COLO829 (cell line): ENCODE data around the gene BDKRB2.
A peak's percentile ranks its signal among the peaks of the same experiment; 100 is the strongest.
"Not testable (repeated sequence)": the region's sequence is repeated elsewhere in the genome, so short reads cannot be mapped to it uniquely, and the experiment has no call there.

Experiments used
- DNase-seq: peaks from one replicate; pipeline ENCODE4 v3.0.0; 2012; ENCODE audit warnings: low spot score

The BDKRB2 gene

DNA sequence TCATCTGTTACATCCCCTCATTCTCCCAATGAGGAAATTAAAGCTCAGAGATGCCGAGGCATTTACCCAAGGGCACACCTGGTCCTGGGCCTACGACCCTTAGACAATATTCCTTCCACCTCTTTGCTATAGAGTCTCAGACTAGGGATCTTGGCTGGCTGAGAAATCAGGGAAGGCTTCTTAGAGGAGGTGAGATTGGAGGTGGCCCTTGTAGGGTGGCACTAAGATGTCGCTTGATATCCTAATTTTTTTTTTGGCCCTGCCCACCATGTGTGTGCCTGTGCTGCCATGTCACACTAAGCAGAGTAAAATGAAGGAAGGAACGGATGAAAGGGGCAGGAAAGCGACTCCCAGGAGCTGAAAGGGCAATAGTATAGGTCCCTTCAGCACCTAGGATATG lies 20.6 kb downstream of the BDKRB2 start:
- DNase-seq, result no peak

DNA sequence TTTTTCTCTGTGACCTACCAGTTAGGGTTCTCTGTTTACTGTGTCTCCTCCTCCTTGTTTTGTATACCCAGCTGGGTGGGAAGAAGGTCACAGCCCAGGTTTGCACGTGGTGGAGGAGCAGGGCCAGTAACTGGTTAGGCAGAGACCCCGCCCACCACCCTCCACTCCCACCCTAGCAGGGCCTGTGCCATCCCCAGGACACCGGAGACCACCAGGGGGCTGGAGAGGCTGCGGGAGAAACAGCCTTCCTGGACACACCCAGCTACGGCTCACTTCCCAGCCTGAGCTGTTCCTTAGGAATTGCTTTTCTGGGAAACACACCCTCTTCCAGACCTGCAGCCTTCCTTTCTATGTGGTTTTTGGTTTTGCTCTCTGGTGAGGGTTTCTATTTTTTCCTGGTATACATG lies 21.1 kb downstream of the BDKRB2 start:
- DNase-seq, result no peak

DNA sequence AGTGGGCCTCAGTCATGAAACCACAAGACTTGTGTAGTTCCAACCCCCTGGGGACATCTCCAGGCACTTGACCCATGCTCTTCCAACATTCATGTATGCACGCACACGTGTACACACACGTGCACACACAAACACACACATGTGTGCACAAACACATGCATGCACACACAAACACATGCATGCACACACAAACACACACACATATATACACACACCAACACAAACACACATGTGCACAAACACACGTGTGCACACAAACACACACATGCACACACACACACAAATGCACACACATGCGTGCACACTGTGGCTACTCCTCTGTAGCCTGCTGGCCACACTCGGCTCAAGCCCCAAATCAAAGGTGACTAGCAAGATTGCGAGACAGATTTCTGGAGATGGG lies 22.8 kb downstream of the BDKRB2 start:
- DNase-seq, result no peak

DNA sequence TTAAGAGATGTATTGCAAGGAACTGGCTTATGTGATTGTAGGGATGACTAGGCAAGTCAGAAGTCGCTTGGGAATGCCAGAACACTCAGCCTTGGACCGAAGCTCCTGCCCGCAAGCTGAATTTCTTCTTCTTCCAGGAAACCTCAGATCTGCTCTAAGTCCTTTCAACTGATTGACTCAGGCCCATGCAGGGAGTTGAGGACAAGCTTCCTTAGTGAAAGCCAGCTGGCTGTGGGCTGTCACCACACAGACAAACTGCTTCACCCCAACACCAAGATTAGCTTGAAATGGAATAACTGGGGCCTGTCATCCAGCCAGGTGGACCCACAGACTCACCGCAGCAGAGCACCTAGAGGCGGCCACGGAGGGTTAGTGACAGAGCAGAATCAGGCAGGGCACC lies 24.7 kb downstream of the BDKRB2 start:
- no peak for DNase-seq

DNA sequence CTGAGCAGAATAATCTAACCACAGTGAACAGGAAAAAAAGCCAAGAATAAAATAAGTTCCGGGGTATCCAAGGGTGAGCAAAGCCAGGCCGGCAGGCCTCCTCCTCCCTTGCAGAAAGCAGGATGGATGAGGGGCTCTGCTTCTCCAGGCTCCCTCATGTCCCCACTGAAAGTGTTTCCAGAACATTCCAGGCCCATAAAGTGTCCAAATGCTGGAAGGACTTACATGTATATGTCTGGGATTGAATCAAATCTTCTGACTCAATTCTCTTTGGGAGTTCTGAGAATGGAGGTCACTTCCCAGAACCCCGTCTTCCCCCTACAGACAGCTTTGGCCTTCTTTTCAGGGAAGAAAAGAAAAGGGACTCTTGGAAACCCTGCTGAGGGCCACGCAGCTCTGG lies 26.4 kb downstream of the BDKRB2 start:
- DNase-seq, result no peak

DNA sequence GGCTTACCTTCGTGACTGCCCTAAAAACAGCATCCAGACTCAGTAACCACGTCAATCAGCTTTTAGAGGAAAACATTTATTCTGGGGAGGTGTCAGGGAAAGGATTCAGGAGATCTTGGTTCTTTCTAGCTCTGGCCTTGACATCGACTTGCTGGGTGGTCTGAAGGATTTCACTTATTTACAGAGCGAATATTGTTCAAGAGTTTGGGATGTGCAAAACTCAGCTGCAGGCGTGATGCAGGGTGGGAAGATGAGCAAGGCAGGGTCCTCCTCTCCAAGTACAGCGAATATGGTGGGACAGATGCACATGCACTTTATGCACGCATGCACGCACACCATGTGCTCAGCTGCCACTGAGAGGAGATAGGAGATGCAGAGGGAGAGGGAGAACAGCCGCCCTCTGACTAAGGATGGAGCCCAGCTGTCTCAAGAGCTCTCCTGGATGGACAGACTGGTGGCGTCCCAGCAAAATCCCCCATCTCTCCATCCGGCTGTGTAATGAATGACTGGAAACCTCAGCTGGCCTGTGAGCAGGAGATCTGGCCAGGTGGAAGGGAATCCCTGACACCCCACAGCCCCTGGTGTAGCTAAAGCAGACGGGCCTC lies 27.0 kb downstream of the BDKRB2 start:
- DNase-seq, result no peak

DNA sequence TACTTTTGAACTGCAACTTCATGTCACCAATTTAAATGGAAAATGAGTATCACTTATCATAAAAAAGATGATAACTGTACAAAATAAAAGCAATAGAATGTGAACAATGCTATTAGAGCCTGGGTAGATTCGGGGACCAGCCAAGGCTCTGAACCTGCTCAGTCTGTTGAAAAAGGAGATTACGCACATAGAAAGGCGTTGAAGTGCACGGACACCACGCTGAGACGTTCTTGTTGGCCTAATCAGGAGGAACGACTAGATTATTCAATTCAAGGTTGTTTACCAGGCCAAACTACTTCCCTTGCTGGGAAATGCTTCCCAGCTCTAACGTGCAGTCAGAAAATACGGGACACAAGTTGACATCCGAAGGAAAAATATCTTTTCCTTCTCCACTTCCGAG lies 27.9 kb downstream of the BDKRB2 start:
- DNase-seq, result no peak

DNA sequence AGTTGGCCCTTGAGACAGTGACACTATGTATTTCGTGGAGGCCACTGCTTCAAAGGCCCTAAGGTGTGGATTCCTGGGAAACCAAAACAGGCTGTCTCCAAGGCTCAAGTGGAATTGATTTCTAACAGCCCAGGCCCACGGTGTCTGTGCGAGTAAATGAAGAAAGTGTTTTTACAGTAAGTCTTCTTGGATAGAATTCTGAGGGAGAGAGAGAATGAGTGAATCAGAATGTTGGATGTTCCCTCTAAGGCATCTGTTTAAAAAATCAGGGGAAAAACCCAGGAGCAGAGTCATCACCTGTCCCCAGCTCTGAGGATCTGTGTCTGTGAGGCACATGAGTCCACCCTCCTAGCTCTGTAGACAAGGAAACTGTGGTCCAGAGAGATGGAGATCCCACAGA lies 29.0 kb downstream of the BDKRB2 start:
- DNase-seq, result no peak

DNA sequence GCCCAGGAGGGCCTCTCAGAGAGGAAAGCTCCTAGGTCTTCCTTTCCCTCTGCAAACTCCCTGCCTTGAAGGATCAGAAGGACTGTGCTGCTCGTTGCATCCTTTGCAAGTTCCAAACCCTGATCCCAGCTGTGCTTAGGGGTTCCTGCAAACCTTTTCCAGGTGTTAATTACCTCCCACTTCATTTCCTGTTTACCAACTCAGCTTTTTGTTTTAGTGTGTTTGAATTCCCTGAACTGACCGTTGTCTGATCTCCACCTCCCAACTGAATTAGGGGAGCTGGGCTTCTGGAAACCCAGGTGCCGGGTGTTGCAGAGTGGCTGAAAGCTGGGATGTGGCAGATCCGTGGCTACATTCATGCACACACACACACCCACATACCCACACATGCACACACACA lies 30.8 kb downstream of the BDKRB2 start:
- no peak for DNase-seq

DNA sequence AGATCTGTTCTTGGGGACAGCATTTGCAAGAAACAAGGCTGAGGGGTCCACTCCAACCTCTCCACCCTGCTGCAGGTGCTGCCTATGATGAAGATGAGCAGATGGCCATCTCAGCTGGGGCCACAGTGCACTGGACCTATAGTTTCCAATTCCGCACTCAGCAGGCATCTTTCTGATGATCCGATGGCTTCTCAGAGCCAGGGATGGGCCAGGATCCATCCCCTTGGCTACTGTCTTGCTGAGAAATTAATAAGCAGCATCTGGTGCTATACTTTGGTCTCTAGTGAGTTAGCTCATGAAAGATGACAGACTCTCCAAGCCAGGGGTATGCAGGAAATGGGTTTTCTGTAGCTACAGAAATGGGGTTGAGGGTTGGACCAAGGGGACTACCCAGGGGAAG lies 33.0 kb downstream of the BDKRB2 start:
- DNase-seq, result no peak

DNA sequence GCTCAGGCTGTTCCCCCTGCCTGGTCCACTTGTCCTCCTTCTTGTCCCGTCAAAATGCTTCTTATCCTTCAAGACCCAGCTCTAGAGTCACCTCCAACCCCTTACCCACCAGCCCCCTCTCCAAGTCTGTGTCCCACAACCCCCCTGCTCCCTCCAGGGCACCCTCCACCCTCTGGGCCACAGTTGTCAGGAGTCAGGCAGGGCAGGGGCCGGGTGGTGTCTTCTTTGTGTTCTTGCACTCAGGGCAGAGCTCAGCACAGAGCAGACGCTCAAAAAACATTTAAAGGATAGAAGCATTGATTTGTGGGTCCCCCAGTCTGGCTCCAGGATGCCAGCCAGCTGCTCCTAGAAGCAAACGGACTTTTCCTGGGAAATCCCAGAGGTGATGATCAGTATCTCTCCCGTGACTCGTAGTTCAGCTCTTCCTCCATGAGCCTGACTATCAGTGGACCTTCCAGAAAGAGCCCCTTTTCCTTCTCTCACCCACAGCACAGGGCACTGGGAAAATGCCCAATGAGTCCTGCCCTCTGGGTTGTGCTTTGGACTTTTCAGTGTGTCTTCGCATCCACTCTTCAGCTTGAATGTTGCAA lies 34.1 kb downstream of the BDKRB2 start:
- DNase-seq, result no peak

DNA sequence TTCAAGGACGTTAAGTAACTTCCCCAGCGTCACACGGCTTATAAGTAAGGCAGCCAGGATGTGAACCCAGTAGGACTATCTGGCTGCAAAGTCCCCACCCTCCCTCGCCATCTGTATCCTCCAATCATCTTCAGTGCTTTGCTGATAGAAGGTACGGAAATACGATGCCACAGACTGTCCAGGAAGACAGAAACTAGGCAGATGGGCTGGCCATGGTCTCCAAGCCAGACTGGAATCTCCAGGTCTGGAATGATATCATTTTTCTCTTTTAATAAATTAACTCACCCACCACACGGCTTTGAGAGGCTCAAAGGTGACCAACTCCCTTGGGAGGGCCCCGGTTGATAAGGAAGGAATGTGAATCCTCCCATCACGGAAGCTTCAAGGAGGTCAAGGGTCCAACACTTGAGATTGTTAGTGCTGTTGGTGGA lies 35.1 kb downstream of the BDKRB2 start:
- no peak for DNase-seq

DNA sequence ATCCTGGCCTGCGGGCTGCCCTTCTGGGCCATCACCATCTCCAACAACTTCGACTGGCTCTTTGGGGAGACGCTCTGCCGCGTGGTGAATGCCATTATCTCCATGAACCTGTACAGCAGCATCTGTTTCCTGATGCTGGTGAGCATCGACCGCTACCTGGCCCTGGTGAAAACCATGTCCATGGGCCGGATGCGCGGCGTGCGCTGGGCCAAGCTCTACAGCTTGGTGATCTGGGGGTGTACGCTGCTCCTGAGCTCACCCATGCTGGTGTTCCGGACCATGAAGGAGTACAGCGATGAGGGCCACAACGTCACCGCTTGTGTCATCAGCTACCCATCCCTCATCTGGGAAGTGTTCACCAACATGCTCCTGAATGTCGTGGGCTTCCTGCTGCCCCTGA lies 36.0 kb downstream of the BDKRB2 start:
- no peak for DNase-seq

DNA sequence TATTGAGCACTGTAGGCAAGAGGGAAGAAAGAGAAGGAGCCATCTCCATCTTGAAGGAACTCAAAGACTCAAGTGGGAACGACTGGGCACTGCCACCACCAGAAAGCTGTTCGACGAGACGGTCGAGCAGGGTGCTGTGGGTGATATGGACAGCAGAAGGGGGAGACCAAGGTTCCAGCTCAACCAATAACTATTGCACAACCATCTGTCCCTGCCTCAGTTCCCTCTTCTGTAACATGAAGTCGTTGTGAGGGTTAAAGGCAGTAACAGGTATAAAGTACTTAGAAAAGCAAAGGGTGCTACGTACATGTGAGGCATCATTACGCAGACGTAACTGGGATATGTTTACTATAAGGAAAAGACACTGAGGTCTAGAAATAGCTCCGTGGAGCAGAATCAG lies 37.5 kb downstream of the BDKRB2 start:
- DNase-seq, result no peak

DNA sequence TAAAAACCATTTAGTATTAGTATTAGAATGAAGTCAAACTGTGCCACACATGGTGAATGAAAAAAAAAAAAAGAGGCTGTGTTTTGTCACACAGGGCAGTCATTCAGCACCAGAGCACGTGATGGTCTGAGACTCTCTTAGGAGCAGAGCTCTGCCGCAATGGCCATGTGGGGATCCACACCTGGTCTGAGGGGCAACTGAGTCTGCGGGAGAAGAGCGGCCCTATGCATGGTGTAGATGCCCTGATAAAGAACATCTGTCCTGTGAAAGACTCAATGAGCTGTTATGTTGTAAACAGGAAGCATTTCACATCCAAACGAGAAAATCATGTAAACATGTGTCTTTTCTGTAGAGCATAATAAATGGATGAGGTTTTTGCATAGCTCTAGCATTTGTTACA lies 39.1 kb downstream of the BDKRB2 start:
- DNase-seq, result no peak

DNA sequence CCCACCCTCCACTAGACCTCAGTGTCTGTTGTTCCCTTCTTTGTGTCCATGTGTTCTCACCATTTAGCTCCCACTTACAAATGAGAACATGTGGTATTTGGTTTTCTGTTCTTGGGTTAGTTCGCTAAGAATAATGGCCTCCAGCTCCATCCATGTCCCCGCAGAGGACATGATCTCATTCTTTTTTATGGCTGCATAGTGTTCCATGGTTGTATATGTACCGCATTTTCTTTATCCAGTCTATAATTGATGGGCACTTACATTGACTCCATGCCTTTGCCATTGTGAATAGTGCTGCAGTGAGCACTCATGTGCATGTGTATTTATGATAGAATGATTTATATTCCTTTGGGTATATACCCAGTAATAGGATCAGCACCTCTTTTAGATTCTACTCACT lies 40.4 kb downstream of the BDKRB2 start:
- DNase-seq, result not testable (repeated sequence)

DNA sequence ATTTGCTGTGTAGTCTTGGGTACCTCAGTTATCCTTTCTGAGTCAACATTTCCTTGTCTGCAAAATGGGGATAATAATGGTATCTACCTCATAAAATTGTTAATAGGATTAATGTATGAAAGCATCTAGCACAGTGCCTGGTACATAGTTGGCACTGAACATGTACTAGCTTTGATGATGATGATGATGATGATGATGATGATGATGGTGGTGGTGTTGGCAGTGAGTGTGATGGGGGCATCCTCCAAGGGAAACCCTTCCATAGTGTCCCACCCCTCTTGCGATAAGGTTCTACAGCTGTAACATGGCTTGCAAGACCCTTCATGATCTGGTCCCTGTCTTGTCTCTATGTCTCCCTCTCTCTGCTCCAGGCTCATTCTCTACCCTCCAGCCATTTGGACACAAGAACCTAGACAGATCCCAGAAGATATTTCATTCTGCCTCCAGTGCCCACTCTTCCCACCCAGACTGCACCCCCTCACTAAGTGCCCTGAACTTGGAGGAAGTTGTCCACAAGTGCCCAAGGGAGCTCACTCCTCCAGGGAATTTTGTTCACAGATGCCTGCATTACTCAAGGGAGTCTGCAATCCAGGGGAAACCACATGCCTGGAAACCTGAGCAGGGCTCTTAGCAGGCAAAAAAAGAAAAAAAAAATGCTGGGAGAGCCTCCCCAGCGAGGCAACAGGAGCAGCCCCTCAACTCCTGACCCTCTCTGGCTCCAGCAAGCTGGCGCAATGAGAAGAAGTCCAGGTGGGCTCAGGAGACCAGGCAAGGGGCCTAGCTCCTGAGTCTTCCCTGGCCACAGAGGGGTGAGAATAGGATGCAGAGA lies 41.3 kb downstream of the BDKRB2 start:
- no peak for DNase-seq

DNA sequence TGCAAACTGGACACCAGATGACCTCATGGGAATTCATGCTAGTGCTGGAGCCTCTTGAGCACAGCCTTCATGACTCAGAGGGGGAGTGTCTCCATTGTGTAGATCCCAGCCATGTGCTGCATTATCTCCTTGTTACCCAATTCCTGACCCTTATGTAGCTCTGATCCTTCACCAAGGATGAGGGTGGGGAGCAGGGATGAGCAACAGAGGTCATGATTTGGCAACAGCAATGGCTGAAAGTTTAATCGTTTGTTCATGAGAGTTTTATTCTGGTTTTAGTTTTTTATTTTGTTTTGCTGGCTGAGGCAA lies 41.9 kb downstream of the BDKRB2 start:
- DNase-seq, result peak; percentile 78

DNA sequence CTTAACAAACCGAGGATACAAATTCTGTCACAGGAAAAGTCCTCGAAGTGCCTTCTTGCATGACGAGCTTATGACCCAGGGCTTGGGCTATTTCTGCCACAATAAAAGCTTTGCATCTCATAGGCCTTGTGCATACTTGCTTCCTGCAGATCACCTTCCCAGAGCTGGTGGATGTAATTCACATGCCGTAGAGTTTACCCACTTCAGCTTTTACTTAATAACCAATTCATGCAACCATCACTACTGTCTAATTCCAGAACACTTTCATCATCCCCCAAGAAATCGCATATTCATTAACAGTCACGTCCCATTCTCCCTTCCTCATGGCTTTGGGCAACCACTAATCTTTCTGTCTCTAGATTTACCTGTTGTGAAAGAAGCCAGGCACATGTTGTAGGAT lies 42.4 kb downstream of the BDKRB2 start:
- DNase-seq, result no peak

DNA sequence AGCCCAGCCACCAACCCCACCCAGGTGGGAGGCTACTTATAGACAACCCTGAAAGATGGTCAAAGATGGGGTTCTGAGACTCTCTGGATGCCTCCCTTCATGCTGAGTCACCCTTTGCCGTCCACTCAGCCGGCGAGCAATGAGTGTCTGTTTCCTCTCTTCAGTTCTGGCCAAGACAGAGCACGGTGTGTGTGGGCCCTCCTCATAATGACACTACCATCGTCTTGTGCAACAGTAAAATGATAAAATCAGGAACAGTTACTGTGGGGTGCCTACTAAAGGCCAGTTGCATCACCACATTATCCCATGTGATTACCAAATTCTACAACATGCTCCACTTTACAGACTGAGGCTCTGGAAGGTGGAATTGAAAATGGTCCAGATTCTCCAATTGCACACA lies 44.4 kb downstream of the BDKRB2 start:
- no peak for DNase-seq

DNA sequence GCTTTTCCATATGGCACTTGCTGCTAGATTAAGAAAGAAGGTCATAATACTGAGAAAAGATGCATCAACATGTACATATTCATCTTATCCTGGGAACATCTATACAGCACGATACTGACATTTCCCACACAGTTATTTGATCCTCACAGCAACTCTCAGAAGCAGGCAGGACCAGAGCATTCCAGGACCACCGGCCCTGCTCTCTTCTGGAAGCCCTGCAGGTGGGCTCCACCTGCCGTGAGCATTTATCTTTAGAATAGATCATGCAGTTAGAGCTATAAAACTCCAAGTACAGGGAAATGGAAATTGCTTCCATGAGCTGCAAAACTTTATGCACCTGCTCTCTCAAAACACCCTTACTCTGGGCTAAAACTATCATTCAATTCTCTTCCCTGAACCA lies 45.8 kb downstream of the BDKRB2 start:
- no peak for DNase-seq

DNA sequence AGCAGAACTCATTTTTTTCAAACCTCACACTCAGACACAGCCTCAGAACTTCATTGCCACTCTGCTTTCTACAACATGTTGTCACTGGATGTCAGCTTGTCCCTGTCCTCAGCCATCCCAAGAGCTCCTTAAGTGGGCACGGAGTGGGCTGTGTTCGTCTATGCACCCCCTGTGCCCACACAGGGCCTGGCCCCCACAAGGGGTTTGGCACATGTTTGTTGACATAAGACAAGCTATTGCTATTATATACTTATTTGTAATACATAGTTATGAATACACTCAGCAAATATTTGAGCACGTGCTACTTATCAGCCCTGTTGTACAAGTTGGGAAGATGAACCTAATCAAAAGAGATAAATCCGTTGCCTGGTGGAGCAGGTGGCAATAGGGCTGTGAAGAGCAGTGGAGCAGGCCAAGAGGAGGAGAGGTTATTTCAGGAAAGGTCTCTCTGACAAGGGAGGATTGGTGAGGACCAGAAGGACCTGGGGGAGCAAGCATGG lies 47.1 kb downstream of the BDKRB2 start:
- DNase-seq, result no peak

DNA sequence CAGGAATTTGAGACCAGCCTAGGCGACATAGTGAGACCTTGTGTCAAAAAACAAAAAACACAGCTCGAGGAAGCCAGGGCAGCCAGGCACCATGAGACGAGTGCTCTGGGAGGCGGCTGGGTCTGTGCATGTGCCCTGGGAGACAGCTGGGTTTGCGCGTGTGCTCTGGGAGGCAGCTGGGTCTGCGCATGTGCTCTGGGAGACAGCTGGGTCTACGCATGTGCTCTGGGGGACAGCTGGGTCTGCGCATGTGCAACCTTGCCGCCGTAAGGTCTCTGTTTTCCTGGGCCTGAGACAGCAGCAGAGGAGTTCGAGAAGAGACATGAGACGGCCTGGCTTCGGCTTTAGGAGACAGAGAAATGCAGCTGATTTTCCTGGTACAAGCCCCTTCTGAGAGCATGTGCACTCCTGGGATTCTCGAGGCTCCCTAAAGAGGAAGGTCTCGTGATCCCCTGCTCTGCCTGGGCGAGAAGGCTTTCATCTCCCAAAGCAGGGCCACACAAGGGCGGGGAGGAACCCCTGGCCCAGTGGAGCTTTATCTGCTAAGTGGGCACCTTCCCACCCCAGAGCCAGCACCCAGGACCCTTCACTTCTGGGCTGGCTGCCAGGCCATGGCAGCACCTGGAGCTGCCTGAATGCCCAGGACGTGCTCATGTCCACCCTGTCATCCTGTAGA lies 47.8 kb downstream of the BDKRB2 start:
- DNase-seq, result no peak
